AG09319 (cell line): ENCODE measurements around the gene MRPS6.

Source experiments
- DNase-seq: peaks from one replicate; pipeline ENCODE4 v3.0.0-alpha.2; 2010; ENCODE audit warnings: low read depth; ENCODE audit errors: extremely low read depth
- CTCF ChIP-seq: IDR thresholded peaks from 2 replicates; pipeline ENCODE4 v1.5.1; 2011; ENCODE audit warnings: low read depth, mild to moderate bottlenecking, inconsistent platforms, low read length, moderate library complexity

The MRPS6 gene

GRCh38 chr21:34077888-34078287 is 4.5 kb downstream of the MRPS6 start:
- TF ChIP-seq CTCF = no peak

GRCh38 chr21:34078915-34079314 is 5.5 kb downstream of the MRPS6 start:
- TF ChIP-seq CTCF = no peak
- DNase-seq = no peak

More at GRCh38 chr21:34077888-34078287, 4.5 kb downstream of the MRPS6 start:
- no peak for DNase-seq

- DNase-seq = no peak
- no peak for TF ChIP-seq CTCF
These were observed 7.3 kb downstream of the MRPS6 start for GRCh38 chr21:34080710-34081109.

- TF ChIP-seq CTCF = no peak
- DNase-seq = no peak
These were observed 9.4 kb downstream of the MRPS6 start for GRCh38 chr21:34082769-34083168.

GRCh38 chr21:34083357-34083756 is 10.0 kb downstream of the MRPS6 start:
- DNase-seq = no peak
- no peak for TF ChIP-seq CTCF

- TF ChIP-seq CTCF = no peak
- no peak for DNase-seq
These were observed 11.8 kb downstream of the MRPS6 start for GRCh38 chr21:34085129-34085528.

- no peak for DNase-seq
- TF ChIP-seq CTCF = no peak
These were observed 13.5 kb downstream of the MRPS6 start for GRCh38 chr21:34086887-34087306.
